BLaER1 (cell line): ENCODE results near the gene JAZF1.

Source experiments
- H3K27ac ChIP-seq: shearing (Covaris generic); formaldehyde crosslinking; 2 replicates; pipeline ENCODE4 v1.8.1; 2022
- H3K27me3 ChIP-seq: shearing (Covaris generic); formaldehyde crosslinking; 2 replicates; pipeline ENCODE4 v1.8.1; 2022
- H3K36me3 ChIP-seq: shearing (Covaris generic); formaldehyde crosslinking; 2 replicates; pipeline ENCODE4 v1.8.1; 2022
- H3K4me1 ChIP-seq: shearing (Covaris generic); formaldehyde crosslinking; 2 replicates; pipeline ENCODE4 v1.8.1; 2022
- H3K4me2 ChIP-seq: shearing (Covaris generic); formaldehyde crosslinking; 2 replicates; pipeline ENCODE4 v1.8.1; 2022
- H3K4me3 ChIP-seq: shearing (Covaris generic); formaldehyde crosslinking; 2 replicates; pipeline ENCODE4 v1.8.1; 2022
- H3K9ac ChIP-seq: shearing (Covaris generic); formaldehyde crosslinking; 2 replicates; pipeline ENCODE4 v1.8.1; 2022
- H3K9me3 ChIP-seq: shearing (Covaris generic); formaldehyde crosslinking; 2 replicates; pipeline ENCODE4 v1.8.1; 2022
- H4K20me1 ChIP-seq: shearing (Covaris generic); formaldehyde crosslinking; 2 replicates; pipeline ENCODE4 v1.8.1; 2022
- Cebpa-rat ChIP-seq: shearing (Covaris generic); IDR thresholded peaks from 2 replicates; pipeline ENCODE4 v1.8.1; 2022

JAZF1 gene

GRCh38 chr7:27962273-27962672 is 218.3 kb downstream of the JAZF1 start:
- no peak for TF ChIP-seq Cebpa-rat
- Histone ChIP-seq H3K9ac (no peak overlapping the region), H3K27ac (no peak overlapping the region), H3K4me2 (no peak overlapping the region), H3K9me3 (no peaks in the 10 kb centered on the region), H3K36me3 (no peaks in the 10 kb centered on the region), H3K4me1 (no peaks in the 10 kb centered on the region; the same call in 1 of the 2 replicates), H3K4me3 (no peak overlapping the region), H3K27me3 (no peaks in the 10 kb centered on the region), H4K20me1 (no peaks in the 10 kb centered on the region)

DNA sequence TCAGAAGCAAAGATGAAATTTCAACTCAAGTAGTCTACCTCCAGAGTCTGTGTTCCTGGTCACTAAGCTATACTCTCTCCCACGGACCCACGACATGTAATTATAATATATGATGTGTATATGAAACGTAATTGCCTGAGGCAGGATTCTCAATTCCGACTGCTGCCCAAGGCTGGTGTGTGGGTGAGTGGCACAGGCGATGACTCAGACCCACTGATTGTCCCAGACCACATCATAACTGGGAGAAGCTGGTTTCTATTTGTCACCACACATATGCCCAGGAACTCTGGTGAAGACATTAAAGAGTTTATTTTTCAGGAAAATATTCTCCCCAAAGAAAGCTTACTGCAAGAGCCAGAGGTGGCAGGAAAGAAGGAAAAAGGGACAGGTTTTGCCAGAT is 219.3 kb downstream of the JAZF1 start:
- no peak overlapping the region for H3K27ac ChIP-seq
- no peaks in the 10 kb centered on the region for H3K9me3 ChIP-seq
- no peak overlapping the region for H3K4me2 ChIP-seq
- no peaks in the 10 kb centered on the region; the same call in 1 of the 2 replicates for H3K4me1 ChIP-seq
- no peaks in the 10 kb centered on the region for H4K20me1 ChIP-seq
- H3K9ac ChIP-seq = no peak overlapping the region
- TF ChIP-seq Cebpa-rat = no peak
- no peaks in the 10 kb centered on the region for H3K27me3 ChIP-seq
- no peak overlapping the region for H3K4me3 ChIP-seq
- no peaks in the 10 kb centered on the region for H3K36me3 ChIP-seq

DNA sequence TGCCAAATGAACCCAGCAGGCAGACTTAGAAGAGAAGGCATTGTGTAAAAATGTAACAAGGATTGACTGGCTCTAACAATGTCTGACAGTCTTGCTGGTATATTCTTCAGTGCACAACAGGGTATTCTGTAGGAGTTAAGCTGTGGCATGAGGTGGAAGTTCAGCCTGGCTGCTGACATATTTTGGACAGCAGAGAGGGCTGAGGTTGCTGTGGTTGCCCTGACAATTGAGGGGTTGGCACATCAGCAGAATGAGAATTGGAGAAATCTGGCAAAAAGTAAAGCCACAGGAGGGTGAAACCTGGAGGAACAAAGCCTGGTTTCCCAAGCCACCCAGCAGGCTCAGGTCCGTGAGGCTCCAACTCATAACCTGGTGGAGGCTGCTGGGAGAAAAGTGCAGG is 220.2 kb downstream of the JAZF1 start:
- Histone ChIP-seq H3K9ac (no peak overlapping the region), H3K27me3 (no peaks in the 10 kb centered on the region), H3K36me3 (no peaks in the 10 kb centered on the region), H3K4me3 (no peak overlapping the region), H3K9me3 (no peaks in the 10 kb centered on the region), H4K20me1 (no peaks in the 10 kb centered on the region), H3K4me1 (no peaks in the 10 kb centered on the region), H3K4me2 (no peak overlapping the region), H3K27ac (no peak overlapping the region)
- TF ChIP-seq Cebpa-rat = no peak

- Histone ChIP-seq H4K20me1 (no peaks in the 10 kb centered on the region), H3K27ac (no peak overlapping the region)
Observed at GRCh38 chr7:27958933-27959548, 221.6 kb downstream of the JAZF1 start.

GRCh38 chr7:27955596-27955995 is 225.0 kb downstream of the JAZF1 start:
- Histone ChIP-seq H3K4me3 (no peak overlapping the region), H3K9ac (no peak overlapping the region), H3K4me2 (no peak overlapping the region), H3K9me3 (no peaks in the 10 kb centered on the region), H4K20me1 (no peaks in the 10 kb centered on the region), H3K27ac (no peak overlapping the region), H3K4me1 (no peaks in the 10 kb centered on the region), H3K36me3 (no peaks in the 10 kb centered on the region), H3K27me3 (no peaks in the 10 kb centered on the region)
- no peak for TF ChIP-seq Cebpa-rat

More at GRCh38 chr7:27958933-27959548, 221.6 kb downstream of the JAZF1 start:
- Histone ChIP-seq H3K4me3 (no peak overlapping the region), H3K4me1 (no peaks in the 10 kb centered on the region), H3K36me3 (no peaks in the 10 kb centered on the region), H3K27me3 (no peaks in the 10 kb centered on the region), H3K4me2 (no peak overlapping the region), H3K9me3 (no peaks in the 10 kb centered on the region), H3K9ac (no peak overlapping the region)
- TF ChIP-seq Cebpa-rat = no peak

GRCh38 chr7:27955011-27955410 is 225.6 kb downstream of the JAZF1 start:
- Histone ChIP-seq H3K4me2 (no peak overlapping the region), H3K36me3 (no peaks in the 10 kb centered on the region), H3K27me3 (no peaks in the 10 kb centered on the region), H3K9ac (no peak overlapping the region), H3K9me3 (no peaks in the 10 kb centered on the region), H4K20me1 (no peaks in the 10 kb centered on the region), H3K4me3 (no peak overlapping the region), H3K27ac (no peak overlapping the region), H3K4me1 (no peaks in the 10 kb centered on the region)
- TF ChIP-seq Cebpa-rat = no peak

GRCh38 chr7:27953777-27954176 is 226.8 kb downstream of the JAZF1 start:
- no peak for TF ChIP-seq Cebpa-rat
- Histone ChIP-seq H3K9me3 (no peaks in the 10 kb centered on the region), H3K27ac (no peak overlapping the region), H3K36me3 (no peaks in the 10 kb centered on the region), H4K20me1 (no peaks in the 10 kb centered on the region), H3K27me3 (no peaks in the 10 kb centered on the region), H3K9ac (no peak overlapping the region), H3K4me2 (no peak overlapping the region), H3K4me1 (no peaks in the 10 kb centered on the region), H3K4me3 (no peak overlapping the region)

GRCh38 chr7:27953361-27953760 is 227.2 kb downstream of the JAZF1 start:
- no peaks in the 10 kb centered on the region for H3K4me1 ChIP-seq
- no peak overlapping the region for H3K27ac ChIP-seq
- H3K9ac ChIP-seq = no peak overlapping the region
- no peak for TF ChIP-seq Cebpa-rat
- no peaks in the 10 kb centered on the region for H3K36me3 ChIP-seq
- H3K9me3 ChIP-seq = no peaks in the 10 kb centered on the region
- no peak overlapping the region for H3K4me3 ChIP-seq
- no peaks in the 10 kb centered on the region for H3K27me3 ChIP-seq
- no peaks in the 10 kb centered on the region for H4K20me1 ChIP-seq
- no peak overlapping the region for H3K4me2 ChIP-seq

- Histone ChIP-seq H3K4me1 (peaks cover 3% of the 10 kb centered on the region; the same call in 1 of the 2 replicates), H3K9ac (no peak overlapping the region), H3K36me3 (no peaks in the 10 kb centered on the region), H3K4me2 (no peak overlapping the region), H3K4me3 (no peak overlapping the region), H3K9me3 (no peaks in the 10 kb centered on the region), H3K27ac (no peak overlapping the region), H4K20me1 (no peaks in the 10 kb centered on the region), H3K27me3 (no peaks in the 10 kb centered on the region)
- no peak for TF ChIP-seq Cebpa-rat
Observed at GRCh38 chr7:27952456-27953285, 227.9 kb downstream of the JAZF1 start.

DNA sequence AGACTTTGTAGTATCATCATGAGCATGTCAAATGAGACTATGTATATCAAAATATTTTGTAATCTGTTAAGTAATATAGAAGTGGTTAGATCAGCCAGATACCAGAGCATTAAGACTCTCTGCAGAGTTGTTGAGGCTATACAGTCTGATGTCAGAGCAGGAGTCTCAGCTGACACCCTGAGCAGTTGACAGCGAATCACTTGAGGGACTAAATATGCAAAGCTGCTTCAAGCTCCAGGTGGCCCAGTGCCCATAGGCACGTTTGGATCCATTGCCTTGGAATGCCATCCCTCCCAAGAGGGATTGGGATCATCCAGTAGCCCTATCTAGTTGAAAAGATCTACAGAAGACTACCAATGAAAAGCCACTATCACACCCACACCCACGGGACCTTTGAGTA is 230.5 kb downstream of the JAZF1 start:
- Histone ChIP-seq H4K20me1 (no peaks in the 10 kb centered on the region), H3K9ac (no peak overlapping the region), H3K27me3 (no peaks in the 10 kb centered on the region), H3K36me3 (no peaks in the 10 kb centered on the region), H3K4me3 (no peak overlapping the region), H3K4me1 (peaks cover 29% of the 10 kb centered on the region), H3K4me2 (no peak overlapping the region), H3K9me3 (no peaks in the 10 kb centered on the region), H3K27ac (no peak overlapping the region)
- no peak for TF ChIP-seq Cebpa-rat
